Activated CD8-positive, alpha-beta memory T cell treated with anti-CD3 and anti-CD28 coated beads for 4 hours (primary cell): ENCODE measurements around the gene BTBD1.

Experiments used
- DNase-seq, 2 donors: peaks; one replicate each; pipeline ENCODE4 v3.0.0-alpha.2; 2020; ENCODE audit warnings: low read depth in 2 of 2

Gene BTBD1

GRCh38 chr15:82993144-82993543, 73.9 kb downstream of the BTBD1 start:
- DNase-seq = no peak

GRCh38 chr15:82992436-82992998, 74.5 kb downstream of the BTBD1 start:
- DNase-seq = no peak

GRCh38 chr15:82986442-82986780, 80.6 kb downstream of the BTBD1 start:
- DNase-seq = no peak

GRCh38 chr15:82985688-82986441, 81.2 kb downstream of the BTBD1 start, which contains the start of gene RAMAC:
TSS of gene RAMAC (plus strand) at chr15:82986210. CDS start at chr15:82989019, 2,809 bp downstream.
- peak; percentile 80 to 89 for DNase-seq

GRCh38 chr15:82980981-82981380, 86.1 kb downstream of the BTBD1 start:
- no peak for DNase-seq

GRCh38 chr15:82979726-82980125, 87.3 kb downstream of the BTBD1 start:
- DNase-seq = no peak

GRCh38 chr15:82978438-82978837, 88.6 kb downstream of the BTBD1 start:
- DNase-seq = no peak

GRCh38 chr15:82977076-82977475, 90.0 kb downstream of the BTBD1 start:
- DNase-seq = no peak

GRCh38 chr15:82972990-82973389, 94.1 kb downstream of the BTBD1 start:
- no peak for DNase-seq

GRCh38 chr15:82971218-82971984, 95.7 kb downstream of the BTBD1 start:
- no peak for DNase-seq

- no peak for DNase-seq
Measured at GRCh38 chr15:82970696-82971095, 96.4 kb downstream of the BTBD1 start.

- DNase-seq = no peak
Measured at GRCh38 chr15:82970078-82970686, 96.9 kb downstream of the BTBD1 start.

GRCh38 chr15:82969353-82969752, 97.7 kb downstream of the BTBD1 start:
- no peak for DNase-seq

GRCh38 chr15:82968066-82968465, 99.0 kb downstream of the BTBD1 start:
- no peak for DNase-seq

GRCh38 chr15:82966671-82967071, 100.4 kb downstream of the BTBD1 start:
- DNase-seq = no peak
